Daoy (cell line): ENCODE data around the gene ELAVL1. TPM values are rescaled to one million over a fixed set of nuclear protein-coding genes. Genes with fewer than 3 reads are reported as not detected.
A peak's percentile ranks its signal among the peaks of the same experiment; 100 is the strongest.

Experiments used
- DNase-seq: peaks from one replicate; pipeline ENCODE4 v3.0.0-alpha.2; 2015; ENCODE audit warnings: low read depth
- total RNA-seq: library from RNA; depleted of rRNA; stranded (reverse); fragments of >200 nt; shearing (Covaris generic); gene quantifications from 2 replicates; pipeline ENCODE4 v1.2.3, GENCODE V29; 2014

The ELAVL1 gene
- total RNA-seq, 1 experiment from 2014 or later, result 45.4 TPM

DNA sequence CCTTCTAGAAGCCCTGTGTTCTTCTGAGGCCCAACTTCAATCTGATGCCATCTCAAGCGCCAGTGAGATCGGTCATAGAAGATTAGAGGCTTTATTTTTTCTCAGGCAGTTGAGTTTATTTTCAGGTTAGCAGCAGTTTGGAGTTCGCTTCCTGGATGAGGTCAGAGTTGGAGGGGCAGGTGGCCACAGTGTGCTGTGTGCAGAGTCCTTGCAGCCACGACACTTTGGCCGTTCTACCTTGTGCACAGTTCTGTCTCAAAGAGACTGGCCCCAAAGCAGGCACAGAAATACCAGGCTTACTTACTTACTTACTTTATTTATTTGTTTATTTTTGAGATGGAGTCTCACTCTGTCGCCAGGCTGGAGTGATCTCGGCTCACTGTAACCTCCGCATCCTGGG, 15.9 kb upstream of the ELAVL1 start:
- no peak for DNase-seq

DNA sequence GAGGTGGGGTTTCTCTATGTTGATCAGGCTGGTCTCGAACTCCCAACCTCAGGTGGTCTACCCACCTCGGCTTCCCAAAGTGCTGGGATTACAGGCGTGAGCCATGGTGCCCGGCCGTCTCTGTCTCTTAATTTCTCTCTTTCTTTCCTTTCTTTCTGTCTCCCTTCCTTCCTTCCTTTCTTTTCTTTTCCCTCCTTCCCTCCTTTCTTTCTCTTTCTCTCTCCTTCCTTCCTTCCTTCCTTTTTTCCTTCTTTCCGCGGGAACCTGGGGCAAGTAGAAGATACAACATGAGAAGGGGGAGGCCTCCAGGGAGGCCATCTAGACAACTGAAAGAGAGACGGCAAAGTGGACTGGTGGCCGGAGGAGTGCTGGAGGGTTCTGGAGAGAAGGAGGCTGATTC, 15.2 kb upstream of the ELAVL1 start:
- DNase-seq, result no peak

DNA sequence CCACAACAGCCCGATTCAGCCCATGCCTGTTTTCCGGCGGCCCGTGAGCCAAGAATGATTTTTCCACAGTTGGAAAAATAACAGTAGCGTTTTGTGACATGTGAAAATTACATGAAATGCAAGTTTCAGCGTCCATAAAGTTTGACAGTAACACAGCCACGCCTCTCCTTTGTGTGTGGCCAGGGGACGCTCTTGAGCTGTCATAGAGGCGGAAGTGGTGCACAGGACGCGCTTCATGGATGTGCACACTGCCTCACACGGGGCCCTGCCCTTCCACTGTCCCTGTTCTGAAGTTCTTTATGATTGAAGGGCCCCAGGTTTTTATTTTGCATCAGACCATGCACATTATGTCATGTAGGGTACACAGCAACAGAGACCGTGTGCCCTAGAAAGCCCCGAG, 12.4 kb upstream of the ELAVL1 start:
- DNase-seq, result no peak

DNA sequence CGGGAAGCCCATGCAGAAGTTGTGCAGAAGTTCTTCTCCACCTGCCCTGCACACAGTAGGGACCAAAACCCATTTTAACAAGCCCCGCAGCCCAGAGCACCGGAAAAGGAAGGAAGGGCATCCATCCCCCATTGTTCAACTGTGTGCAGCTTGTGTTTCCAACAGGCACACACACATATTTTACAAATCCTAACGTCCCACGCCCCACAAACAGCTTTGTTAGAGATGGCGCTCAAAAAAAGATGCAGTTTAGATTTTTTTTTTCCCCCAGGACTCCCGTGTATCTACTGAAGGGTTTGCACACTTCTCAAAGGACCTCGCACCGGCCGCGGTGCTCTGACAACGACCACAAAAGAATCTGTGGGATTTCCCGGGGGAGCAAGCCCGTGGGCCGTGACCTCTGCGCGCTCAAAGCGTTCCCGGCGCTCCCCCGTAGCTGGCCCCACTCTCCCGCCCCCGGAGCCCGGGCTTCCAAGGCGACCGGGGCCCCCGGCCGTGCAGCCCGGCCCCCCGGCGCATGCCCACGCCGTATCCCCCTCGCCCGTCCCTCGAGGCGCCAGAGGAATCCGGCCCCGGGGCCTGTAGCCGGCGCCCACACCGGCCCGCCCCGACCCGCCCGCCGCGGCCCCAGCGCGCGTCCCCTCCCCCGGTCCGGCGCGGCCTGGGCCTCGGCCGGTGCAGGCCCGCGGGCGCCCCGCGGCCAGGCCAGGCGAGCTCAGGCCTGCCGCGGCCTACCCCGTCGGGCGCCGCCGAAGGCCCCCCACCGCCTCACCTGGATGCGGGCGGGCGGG, 523 bp downstream of the ELAVL1 start:
- no peak for DNase-seq

DNA sequence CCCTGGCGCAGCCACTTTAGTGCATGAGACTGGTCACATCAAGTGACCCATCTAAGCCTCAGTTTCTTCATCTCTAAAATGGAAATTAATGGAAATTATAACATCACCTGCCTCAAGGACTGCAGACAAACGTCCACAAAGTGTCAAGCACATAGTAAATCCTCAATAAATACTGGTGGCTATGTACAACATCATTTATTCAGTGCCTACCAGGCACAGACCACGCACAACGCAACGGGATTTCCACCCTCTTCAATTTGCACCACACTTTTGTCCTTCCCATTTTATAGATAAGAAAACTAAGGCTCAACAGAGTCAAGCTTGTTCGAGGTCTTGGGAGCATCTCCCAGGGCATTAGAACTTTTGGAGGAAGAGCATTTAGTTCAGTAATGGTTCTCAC, 1.4 kb downstream of the ELAVL1 start:
- no peak for DNase-seq

DNA sequence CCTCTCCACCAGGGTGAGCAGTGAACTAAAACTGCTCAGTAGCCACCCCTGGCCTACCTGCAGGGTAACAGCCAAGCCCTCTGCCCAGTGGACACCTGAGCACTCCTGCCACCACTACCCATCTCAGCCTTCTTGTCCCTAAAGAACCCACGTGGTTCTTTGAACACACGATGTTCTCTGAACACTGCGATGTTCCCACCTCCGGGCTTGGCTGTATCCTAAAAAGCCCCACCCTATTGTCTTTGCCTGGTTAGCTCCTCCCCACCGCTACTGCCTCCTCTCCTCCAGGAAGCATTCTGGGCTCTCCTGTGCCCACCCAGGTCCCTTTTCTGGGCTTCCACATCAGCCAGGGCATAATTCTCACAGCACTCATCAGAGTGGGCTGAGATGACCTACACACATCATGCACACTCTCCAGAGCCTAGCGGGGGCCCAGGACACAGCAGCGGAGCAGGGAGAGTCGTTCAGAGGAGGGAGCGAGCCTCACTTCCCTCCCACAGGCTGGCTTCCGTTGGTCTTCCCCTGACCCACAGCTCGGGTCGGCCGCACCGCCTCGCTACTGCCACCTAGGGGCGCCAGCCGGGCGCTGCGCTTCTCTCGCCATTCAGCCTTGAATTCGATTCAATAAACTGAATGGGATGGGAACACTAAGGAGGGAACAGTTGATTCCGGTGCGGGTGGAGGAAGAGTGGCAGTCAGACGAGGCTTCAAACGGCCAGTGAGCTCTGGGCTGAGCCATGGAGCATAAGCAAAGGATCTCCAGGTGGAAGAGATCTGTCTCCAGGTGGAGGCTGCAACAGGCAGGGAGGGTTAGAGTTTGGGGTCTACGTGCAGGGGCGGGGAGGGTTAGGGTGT, 3.2 kb downstream of the ELAVL1 start:
- peak; percentile 84 for DNase-seq

DNA sequence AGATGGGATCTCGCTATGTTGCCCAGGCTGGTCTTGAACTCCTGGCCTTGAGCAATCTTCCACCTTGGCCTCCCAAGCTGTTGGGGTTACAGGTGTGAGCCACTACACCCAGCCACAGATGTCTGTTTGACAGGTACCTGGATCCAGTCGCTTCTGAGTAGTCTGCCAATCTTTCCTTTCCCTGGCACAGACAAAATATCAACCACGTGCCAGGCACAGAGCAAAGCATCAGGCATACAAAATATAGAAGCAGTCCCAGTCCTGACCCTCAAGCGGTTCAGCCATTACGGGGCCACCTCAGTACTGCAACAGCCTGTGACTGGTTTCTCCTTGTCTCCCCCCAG, 3.8 kb downstream of the ELAVL1 start:
- no peak for DNase-seq

DNA sequence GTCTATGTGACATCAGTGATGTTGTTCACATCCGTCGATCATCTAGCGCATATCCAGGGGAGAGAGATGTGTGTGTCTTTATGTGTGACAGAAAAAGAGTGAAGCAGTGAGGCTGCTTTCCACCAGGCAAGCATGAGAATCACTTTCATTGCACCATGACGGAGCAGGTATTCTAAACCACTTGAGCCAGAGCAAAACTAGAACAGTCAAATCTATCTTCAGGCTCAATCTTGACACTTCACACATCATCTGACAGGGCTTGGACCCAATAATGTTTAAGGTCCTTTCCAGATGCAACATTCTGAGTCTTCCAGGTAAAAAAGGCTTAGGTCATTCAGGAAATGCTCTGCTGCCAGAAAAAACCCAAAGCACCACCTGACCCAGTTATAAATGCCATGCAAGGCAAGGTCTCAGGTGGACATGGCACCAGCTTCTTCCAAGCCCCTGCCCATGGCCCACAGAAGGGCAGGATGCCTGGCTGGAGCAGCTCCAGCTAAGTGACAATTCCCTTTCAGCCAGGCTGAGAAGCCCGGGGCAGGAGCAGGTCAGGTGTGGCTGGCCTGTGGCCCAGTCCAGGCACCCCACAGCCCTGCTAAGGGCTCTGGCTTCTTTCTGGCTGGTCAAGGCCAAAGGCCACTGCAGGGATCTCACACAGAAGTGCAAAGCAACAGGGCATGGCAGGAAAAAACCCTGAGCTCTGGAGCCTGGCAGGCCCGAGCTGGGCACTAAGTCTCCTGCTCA, 5.0 kb downstream of the ELAVL1 start:
- no peak for DNase-seq

DNA sequence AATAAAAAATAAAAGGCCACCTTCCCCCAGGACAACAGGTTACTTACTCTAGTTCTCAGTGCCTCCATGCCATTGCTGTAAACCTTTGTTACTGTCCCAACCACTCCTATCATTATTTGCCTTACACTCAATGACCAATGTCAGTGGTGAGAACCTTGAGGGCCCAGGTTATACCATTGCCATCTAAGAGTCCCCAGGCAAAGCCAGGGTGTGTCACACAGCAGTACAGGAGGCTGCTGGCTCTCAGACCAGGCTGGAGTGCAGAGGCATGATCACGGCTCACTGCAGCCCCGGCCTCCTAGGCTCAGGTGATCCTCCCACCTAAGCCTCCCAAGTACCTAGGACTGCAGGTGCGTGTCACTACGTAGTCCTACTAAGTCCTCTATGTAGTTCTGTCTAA, 6.1 kb downstream of the ELAVL1 start:
- no peak for DNase-seq

DNA sequence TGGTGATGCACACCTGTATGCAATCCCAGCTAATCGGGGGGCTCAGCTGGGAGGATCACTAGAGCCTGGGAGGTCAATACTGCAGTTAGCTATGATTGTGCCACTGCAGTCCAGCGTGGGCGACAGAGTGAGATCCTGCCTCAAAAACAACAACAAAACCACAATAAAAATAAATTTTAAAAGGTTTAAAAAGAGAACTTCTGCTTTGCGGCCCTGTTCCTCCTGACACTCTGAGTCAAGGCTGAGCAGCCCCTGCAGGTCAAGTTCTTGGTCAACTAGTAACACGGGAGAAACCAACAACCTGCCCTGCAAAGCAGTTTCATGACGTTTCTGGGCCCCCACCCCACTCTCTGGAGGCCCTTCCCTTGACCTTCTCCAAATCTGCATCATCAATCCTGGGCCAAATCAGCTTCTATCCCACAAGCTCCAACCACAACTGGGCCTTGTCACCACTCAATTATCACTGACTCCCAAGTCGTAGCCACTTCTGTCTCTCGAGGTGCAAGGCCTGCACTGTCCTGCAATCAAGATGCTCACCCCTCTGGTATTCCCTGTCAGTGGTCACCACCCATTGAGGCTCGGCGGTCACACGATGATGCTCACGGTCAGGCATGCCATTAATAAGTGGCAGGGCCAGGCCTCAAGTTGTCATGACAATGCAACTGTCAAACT, 7.5 kb downstream of the ELAVL1 start:
- no peak for DNase-seq

DNA sequence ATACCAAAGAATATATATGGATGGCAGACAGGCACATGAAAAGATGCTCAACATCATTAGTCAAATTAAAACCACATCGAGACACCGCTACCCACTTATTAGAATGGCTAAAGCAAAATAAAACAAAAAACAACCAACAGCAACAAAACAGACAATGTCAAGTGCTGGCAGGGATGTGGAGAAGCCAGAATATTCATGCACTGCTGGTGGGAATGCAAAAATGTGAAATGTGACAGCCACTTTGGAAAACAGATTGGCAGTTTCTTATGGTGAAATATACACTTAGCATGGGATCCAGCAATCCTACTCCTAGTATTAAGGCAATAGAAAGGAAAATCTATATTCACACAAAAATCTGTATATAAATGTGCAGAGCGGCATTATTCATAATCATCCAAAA, 8.6 kb downstream of the ELAVL1 start:
- no peak for DNase-seq

DNA sequence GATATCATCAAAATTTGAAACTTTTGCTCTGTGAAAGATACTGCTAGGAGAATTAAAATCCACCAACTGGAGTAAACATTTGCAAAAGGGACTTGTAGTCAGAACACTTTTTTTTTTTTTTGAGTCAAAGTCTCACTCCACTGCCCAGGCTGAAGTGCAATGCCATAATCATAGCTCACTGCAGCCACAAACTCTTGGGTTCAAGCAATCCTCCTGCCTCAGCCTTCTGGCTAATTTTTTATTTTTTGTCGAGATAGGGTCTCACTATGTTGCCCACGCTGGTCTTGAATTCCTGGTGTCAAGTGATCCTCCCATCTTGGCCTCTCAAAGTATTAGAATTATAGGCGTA, 9.7 kb downstream of the ELAVL1 start:
- DNase-seq, result no peak

DNA sequence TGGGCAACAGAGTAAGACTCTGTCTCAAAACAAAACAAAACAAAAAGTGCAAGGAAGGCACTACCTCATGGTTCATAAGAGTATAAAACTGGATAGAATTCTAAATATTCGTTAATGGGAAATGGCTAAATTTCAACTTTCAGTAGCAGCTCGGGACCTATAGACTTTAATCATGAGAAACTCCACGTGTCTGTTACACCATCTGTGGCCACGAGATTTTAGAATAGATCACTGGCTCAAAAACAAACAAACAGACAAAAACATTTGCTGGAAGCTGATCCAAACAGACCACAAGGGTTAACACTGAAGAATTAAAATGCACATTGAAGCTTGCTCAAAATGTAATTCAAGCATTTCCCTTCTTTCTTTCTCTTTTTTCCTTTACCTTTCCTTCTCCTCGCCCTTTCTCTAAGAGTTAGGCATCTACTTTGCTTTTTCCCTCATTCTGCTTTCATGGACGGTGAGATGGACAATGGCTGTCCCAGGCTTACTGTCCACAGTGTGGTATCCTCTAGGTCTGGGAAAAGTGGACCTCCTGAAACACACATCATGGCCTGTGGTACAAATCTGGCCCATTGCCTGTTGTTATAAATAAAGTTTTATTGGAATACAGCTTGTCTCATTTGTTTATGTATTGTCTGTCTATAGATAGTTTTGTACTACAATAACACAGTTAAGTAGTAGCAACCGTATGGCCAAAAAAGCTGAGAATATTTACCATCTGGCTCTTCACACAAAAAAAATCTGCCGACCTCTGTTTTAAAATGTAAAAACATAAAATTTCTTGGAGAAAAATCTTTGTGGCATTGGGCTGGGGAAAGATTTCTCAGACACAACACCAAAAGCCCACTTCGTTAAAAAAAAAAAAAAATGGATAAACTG, 10.3 kb downstream of the ELAVL1 start:
- no peak for DNase-seq

DNA sequence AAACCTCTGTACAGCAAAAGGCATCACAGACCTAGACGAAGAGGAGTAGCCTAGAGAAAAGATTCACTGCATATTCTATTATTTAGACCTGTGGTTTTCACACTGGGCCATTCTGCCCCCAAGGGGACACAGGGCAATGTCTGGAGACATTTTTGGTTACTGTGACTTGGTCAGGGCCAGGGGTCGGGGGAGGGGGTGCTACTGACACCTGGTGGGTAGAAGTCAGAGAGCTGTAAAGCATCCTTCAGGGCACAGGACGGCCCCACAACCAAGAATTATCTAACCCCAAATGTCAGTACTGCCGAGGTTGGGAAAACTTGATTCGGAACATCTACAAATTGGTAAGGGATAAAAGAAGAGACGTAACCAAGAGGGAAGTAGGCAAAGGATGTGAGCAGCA, 11.3 kb downstream of the ELAVL1 start:
- no peak for DNase-seq

DNA sequence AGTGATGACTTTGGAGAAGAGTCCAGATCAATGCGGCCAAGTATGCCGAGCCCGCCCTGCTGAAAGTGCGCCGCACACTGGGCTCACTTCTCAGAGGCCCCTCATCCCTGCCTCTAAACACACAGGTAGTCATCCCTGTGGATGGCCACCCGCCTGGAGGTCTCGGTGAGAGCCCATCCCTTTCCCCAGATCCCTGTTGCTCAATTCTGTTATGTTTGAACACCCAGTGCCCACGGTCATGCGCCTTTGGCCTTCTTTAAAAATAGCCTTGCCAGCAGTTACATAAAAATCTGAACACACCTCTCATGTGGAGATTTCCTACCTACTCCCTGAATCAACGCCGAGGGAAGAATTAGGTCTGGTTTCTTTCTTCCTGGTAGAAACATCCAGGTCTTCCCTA, 11.9 kb downstream of the ELAVL1 start:
- no peak for DNase-seq

DNA sequence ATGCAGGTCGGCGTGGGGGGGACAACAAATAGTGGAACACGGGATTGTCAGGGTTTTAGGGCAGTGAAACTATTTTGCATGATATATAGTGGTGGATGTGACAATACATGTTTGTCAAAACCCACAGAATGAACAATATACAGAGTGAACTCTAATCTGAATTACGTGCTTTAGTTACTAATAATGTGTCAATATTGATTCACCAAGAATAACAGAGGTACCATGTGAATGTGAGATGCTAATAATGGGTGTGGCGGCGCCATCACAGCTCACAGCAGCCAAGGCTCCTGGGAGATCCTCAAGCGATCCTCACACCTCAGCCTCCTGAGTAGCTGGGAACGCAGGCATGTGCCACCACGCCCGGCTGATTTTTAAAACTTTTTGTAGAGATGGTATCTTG, 12.9 kb downstream of the ELAVL1 start:
- DNase-seq, result no peak

DNA sequence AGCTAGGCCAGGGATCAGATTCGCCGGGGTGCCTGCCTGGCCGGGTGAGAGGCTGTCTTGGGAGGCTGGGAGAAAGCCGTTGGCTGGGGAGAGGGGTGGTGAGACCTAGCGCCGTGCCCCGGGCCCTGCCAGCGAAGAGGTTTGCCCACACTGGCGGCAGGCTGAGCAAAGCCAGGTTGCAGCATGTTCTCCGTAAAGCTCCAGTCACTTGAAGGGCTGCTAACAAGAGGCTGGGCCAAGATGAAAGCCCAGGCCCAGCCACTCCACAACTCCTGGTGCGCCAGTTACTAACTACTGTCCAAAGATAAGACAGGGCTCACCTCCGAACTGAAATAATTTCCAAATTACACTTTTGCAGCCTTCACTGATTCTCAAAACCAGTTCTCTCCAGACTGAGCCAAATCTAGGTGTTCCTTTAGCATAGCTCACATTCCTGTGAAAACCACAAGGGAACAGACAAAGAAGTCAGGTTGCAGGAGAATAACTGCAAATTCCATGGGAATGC, 16.3 kb downstream of the ELAVL1 start:
- DNase-seq, result no peak

DNA sequence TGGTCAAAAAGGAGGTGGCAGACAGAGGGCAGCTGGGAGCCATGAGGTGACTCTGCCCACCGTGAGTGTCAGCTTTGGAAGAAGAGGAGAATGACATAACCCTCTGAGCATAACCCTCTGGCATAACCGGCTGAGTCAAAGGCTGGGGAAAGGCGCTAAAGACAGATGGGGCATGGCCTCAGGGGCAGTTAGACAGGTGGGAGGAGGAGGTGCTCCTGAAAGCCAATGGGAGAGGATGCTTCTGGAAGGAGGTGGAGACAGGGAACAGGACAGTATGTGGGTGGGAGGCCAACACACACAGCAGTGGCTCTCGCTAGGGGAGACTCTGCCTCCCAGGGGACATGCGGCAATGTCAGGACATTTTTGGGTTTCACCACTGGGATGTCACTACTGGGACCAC, 17.1 kb downstream of the ELAVL1 start:
- no peak for DNase-seq

DNA sequence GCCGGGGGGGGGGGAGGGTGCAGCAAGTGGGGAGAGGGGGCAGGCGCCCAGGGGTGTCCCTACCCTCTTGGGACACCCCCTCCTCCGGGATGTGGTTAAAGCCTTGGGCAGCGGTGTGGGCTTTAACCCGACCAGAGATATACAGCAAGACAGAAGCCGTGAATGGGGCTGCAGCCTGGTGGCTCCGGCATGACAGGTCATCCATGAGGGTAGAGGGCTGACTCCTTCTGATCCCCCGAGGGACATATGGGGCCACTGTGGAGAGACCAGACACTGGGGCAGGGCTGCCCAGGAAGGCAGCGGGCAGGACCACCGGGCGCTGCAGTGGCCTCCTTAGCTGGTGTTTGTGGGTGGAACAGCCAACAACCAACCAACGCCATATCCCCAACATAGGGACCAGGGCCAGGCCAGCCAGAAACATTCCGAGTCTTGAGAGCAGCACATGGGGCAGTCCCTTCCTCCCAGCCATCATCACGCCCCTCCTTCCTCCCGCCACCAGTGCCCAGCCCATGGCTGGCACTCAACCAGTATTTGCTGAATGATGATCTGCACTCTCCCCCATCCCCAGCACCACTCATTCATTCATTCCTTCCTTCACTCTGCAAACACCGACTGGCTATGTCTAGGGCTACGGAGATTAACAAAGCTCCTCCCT, 18.2 kb downstream of the ELAVL1 start:
- no peak for DNase-seq

DNA sequence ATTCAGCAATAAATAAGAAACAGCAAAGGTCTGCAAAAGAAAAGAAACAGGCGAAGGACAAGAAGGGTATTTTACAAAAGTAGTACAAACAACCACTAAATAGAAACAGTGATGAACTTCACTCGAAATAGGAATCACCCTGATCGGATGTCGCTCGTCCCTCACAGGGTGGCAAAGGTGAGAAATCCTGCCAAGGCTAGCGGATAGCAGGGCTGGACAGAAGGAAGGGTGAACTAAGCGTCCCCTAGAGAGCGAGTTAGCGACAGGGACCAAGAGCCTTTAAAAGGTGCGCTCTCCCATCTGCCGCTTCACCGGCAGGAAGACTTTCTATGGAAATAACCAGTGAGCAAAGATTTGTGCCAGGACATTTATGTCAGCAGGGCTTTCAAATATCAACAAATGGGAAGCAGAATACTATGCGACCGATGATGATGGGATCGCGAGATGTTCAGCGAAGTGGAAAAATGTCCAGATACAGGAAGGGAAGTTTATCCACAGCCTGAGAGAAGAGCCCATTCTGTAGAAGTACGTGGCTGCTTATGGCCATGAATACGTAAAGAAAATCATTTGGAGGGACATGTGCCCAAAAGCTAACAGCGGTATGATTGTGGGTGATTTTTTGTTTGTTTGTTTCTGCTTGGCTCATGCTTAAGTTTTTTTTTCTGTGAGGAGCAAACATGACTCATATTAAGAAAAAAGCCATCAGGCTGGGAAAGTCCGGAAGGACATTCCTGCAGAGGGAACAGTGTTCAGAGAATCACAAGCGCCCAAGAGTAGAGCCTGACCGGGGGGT, 18.9 kb downstream of the ELAVL1 start:
- DNase-seq, result peak; percentile 41
